ENCODE measurements around the gene HES4.
"Not testable (repeated sequence)": the region's sequence is repeated elsewhere in the genome, so short reads cannot be mapped to it uniquely, and the experiment has no call there.

Gene HES4

DNA sequence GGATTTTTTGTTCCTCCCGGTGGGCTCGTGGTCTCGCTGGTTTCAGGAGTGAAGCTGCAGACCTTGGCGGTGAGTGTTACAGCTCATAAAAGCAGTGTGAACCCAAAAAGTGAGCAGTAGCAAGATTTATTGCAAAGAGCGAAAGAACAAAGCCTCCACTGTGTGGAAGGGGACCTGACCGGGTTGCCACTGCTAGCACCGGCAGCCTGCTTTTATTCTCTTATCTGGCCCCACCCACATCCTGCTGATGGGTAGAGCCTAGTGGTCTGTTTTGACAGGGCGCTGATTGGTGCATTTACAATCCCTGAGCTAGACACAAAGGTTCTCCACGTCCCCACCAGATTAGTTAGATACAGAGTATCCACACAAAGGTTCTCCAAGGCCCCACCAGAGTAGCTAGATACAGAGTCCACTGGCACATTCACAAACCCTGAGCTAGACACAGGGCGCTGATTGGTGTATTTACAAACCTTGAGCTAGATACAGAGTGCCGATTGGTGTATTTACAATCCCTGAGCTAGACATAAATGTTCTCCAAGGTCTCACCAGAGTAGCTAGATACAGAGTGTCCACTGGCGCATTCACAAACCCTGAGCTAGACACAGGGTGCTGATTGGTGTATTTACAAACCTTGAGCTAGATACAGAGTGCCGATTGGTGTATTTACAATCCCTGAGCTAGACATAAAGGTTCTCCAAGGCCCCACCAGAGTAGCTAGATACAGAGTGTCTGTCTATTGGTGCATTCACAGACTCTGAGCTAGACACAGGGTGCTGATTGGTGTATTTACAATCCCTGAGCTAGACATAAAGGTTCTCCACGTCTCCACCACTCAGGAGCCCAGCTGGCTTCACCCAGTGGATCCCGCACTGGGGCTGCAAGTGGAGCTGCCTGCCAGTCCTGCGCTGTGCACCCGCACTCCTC is 17.8 kb upstream of the HES4 start:
- DNase-seq = not testable (repeated sequence)

- DNase-seq = no peak
Measured at GRCh38 chr1:1014799-1015681, 15.1 kb upstream of the HES4 start.

- DNase-seq = no peak
Measured at GRCh38 chr1:1013922-1014648, 14.2 kb upstream of the HES4 start.

GRCh38 chr1:1013105-1013921 is 13.4 kb upstream of the HES4 start, which contains the start of gene ISG15:
TSS of gene ISG15 (plus strand) at chr1:1013497. CDS start at chr1:1013574, 77 bp downstream.
- peak; percentile 7 for DNase-seq

DNA sequence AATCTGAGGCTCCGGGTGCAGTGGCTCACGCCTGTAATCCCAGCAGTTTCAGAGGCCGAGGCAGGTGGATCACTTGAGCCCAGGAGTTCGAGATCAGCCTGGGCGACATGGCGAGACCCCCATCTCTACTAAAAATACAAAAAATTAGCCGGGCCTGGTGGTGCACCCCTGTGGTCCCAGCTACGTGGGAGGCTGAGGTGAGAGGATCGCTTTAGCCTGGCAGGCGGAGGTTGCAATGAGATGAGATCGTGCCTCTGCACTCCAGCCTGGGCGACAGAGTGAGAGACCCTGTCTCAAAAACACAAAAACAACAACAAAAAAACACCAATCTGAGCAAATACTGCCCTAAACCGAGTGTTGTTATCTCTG is 12.8 kb upstream of the HES4 start:
- DNase-seq = not testable (repeated sequence)

DNA sequence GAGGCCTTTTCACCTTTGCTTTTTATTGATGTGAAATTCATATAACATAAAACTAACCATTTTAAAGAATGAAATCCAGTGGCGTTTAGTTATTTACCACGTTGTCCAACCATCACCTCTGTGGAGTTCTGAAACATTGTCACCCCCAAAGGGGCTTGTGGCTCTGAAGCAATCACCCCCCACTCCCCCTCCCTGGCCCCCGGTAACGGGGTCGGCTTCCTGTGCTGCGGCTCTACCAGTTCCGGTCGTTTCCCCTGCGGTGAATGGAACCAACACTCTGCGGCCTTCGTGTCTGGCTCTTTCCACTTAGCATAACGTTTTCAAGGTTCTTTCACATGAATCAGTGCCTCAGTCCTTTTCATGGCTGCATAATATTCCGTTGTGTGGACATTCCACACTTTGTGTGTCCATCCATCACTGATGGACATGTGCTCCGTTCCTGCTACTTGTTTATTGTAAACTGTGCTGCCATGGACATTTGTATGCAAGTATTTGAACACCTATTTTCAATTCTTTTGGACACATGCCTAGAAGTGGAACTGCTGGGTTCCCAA is 11.6 kb upstream of the HES4 start:
- no peak for DNase-seq

- not testable (repeated sequence) for DNase-seq
Measured at GRCh38 chr1:1010131-1010530, 10.2 kb upstream of the HES4 start.

DNA sequence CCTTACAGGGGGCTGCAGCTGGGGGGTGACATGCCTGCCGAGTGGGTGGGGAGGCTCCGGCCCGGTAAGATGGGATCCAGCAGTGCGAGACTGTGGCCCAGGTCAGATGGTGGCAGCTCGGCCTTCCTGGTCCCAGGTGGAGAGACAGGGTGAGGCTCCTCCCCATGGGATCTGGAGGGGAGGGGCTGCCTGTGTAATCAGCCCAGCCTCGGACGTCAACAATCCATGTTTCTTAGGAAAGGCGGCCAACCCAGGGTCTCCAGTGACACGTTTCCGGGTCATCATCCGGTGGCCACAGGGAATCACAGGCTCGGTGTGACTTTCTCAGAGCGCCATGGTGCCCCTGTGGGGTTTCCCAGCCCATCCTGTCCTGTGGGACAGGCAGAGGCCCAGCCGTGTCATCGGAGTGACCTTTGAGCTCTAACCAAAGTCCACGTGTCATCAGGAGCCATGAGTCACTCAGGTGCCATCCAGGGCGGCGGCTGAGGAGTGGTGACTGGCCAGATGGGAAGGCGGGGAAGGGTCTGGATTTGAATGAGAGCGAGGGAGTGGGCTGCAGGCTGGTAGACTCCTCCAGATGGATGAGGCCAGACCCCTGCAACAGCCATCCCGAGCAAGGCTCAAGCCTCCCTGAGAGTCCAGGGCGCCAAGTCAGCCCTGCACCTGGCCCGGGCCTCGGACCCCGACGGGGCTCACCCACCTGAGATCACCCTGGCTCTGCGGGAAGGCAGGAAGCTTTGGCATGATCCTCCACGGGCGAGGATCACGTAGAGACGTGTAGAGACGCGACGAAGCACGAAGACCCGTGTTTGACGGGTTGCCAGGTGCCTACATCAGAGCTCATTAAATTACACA is 6.6 kb upstream of the HES4 start:
- DNase-seq = no peak

- no peak for DNase-seq
Measured at GRCh38 chr1:1005774-1006304, 5.9 kb upstream of the HES4 start.

DNA sequence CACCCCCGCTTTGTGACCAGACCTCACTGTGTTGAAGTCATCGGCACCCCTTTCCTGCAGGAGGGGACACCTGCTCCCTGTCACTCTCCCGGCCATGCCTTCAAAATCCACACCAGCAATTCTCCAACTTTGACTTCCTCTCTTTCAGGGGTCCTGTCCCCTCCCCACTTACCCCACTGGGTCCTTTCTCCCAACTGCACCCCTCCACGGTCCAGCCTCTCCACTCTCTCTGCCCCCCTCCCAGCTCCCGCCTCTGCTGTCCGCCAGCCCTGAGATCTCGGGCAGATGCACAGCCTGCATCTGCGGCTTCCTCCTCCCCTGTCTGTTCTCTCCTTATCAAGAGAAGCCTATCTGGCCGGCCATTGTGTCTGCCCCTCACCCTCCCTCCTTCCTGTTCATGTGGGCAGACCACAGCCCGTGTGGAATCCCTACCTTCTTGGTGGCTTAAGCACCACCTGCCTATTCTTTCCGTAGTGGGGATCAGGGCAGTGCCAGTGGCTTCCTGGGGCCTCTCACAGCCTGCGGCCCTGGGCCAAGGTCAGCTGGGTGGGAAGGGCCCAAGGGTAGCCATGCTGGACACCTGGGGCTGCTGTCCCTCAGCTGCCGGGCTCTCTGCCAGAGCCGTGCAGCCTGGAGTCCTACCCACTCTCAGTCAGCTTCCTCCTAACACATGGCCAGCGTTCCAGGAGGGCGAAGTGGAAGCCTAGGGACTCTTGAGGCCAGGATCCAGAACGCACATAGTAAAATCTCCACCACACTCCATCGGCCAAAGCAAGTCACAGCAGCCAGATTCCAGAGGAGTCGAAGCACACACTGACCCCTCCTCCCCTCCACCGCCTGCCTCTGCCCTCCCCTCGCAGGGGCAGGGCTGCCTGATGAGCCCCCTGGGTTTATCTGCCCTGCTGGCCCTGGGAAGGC is 5.1 kb upstream of the HES4 start:
- DNase-seq = no peak

GRCh38 chr1:1004420-1004779 is 4.5 kb upstream of the HES4 start:
- DNase-seq = no peak

DNA sequence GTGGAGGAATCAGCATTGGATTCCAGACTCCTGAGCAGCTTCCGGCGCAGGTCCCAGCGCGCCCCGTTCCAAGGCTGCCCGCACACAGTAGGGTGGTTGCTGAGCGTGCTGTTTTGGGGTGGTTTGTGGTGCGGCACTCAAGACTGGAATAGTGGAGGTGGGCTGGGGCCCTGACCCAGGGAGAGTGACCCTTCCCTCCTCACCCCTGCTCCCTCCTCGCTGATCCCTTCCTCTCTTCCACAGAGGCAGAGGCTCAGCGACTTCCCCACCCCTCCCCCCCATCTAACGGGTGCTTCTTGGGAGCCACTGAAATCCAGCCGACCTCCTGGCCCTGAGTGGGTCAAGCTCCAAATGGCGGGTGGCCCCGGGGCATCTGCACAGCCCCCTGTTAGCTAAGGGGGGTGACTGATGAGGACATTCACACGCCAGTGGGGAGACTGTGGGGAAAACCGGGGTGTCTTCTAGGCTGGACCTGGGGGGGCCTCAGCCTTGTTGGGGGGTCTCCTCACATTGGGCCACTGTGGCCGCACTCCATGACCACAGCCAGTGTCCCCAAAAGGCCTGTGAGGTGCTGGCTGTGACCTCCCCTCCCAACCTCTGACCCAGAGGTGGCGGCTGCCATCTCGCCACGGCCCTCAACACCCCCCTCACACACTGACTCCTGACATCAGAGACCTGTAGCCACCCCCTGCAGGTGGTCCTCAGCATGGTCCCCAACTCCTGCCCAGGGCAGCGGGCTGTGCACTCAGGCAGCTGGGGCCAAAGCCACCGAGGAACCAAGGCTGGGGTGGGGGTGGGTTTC is 3.9 kb upstream of the HES4 start:
- no peak for DNase-seq

DNA sequence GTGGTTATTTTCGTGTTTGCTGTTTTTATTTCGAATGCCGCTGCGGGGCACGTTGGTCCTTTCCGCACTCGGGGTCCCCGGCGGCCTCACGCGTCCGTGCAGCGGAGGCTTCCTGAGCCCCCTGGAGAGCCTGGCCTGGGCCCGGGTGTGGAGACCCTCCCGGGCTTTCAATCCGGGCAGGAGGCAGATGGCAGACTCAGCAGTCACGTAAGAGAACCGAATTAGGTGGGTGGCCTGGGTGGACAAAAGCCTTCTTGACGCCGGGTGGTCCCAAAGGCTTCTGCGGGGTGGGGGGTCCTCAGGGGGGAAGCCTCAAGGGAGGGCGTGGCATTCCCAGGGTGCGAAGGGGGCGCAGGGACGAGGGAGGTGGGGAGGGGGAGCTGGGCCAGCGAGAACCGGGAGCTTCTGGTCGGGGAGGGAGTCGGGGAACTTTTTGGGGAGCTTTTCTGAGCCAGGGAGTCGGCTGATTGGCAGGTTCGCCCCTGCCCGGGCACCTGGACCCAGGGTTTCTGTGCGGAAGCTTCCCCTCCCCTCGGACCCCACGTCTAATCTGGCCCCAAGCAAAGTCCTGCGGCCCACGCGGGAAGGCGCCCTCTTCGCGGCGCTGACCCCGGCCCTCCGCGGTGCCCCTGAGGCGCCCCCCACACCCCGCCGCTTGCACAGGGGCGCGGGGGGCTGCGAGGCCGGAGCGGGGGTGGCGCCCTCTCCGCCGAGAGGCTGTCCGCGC is 1.3 kb upstream of the HES4 start:
- DNase-seq = no peak

DNA sequence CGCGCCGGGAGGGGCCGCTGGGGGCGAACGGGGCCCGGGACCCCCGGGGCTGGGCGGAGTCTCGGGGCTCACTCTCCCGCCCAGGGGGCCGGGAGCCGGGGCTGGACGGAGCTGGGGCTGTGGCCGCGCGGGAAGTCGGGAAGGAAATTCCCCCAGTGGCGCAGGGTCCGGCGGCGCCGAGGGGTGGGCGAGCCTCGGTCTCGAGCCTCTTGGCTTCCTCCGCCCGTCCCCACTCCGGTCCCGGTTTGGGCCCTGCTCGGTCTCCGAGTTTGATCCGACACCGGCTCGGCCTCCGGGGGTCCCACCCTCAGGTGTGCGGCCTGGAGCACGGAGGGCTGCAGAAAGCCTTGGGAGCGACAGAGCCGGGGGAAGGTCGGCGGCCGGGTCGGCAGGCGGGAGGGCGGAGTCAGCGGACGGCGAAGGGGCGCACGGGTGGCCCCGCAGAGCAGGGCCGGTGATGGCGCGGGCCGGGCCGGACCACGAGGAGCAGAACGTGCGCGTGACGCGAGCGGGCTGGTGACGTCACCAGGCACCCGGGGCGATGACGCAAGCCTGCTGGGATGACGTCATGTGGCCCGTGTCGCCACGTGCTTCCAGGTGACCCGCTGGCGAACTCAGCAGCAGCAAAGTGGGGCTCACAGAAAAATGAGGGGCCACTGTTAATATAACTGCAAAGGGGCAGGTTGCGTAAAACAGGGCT is 610 bp upstream of the HES4 start:
- no peak for DNase-seq

DNA sequence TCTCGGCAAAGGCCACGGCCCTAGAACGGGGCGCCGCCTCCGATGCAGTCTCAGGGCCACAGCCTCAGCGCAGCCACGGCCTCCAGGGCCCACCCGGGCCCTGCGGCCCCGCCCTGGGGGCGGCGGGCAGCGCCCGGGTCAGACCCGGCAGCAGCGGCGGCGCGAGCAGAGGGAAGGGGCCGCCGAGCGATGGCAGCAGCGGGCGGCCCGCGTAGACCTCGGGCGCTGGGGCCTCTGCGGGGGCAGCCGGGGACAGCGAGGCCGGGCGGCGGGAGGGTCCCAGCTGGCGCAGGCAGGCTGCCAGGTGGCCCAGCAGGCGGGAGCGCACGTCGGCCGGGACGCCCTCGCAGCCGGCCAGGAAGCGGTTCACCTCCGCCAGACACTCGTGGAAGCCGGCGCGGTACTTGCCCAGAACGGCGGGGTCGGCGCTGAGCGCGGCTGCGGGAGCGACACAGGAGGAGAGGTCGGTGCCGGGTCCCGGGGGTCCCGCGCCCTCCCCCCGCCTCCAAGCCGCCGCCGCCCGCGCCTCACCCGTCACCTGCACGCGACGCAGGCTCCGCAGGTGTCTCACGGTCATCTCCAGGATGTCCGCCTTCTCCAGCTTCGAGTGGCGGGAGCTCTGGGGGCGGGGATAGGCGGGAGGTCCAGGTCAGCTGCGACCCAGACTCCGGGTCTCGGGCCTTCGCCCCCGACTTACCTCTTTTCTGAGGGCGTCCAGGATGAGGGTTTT is 737 bp downstream of the HES4 start:
- no peak for DNase-seq

GRCh38 chr1:998745-998994 is 1.2 kb downstream of the HES4 start:
- no peak for DNase-seq
